ENCODE data around the gene ATP4A.

GRCh38 chr19:35551091-35551810 is 12.2 kb downstream of the ATP4A start:
- TF ChIP-seq, protein P1, sequence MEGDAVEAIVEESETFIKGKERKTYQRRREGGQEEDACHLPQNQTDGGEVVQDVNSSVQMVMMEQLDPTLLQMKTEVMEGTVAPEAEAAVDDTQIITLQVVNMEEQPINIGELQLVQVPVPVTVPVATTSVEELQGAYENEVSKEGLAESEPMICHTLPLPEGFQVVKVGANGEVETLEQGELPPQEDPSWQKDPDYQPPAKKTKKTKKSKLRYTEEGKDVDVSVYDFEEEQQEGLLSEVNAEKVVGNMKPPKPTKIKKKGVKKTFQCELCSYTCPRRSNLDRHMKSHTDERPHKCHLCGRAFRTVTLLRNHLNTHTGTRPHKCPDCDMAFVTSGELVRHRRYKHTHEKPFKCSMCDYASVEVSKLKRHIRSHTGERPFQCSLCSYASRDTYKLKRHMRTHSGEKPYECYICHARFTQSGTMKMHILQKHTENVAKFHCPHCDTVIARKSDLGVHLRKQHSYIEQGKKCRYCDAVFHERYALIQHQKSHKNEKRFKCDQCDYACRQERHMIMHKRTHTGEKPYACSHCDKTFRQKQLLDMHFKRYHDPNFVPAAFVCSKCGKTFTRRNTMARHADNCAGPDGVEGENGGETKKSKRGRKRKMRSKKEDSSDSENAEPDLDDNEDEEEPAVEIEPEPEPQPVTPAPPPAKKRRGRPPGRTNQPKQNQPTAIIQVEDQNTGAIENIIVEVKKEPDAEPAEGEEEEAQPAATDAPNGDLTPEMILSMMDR (IDR thresholded peaks at IDR 0.05): no peak
- TF ChIP-seq POLR2A (IDR thresholded peaks at IDR 0.05): no peak
- no peak for TF ChIP-seq EP300 (IDR thresholded peaks at IDR 0.05)

All from ovary (tissue), 3 donors.